ENCODE measurements around the gene SPON1. TPM values are rescaled to one million over a fixed set of nuclear protein-coding genes. Genes with fewer than 3 reads are reported as not detected.

The SPON1 gene
- total RNA-seq, 1 experiment from 2014 or later = 0.20 TPM

DNA sequence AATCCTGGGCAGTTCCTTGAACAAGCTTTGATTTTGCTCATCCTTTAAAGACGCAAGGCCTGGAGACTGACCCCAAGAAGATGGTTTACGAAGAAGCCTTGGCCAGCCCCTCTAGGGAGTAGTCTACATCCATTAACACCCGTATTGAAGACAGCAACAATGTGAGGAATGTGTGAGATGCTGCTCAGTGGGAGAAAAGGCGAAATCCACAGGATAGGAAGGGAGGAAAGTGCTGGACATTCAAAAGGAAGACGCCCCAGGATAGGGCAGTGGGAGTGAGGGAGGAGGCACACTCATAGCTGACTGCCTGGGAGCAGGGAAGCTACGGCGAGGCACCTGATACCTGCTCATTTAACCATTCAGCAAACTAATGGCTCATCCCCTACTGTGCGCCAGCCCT, 282.4 kb downstream of the SPON1 start:
- H2AFZ ChIP-seq (ENCODE audit: low read length) = no peak overlapping the region
- H3K4me3 Mint-ChIP-seq = no peak overlapping the region
- no peaks in the 10 kb centered on the region; a peak in 1 of 7 replicates for H3K36me3 Mint-ChIP-seq (ENCODE audit: insufficient read depth in 1 of 3, low read depth in 3 of 3)

More for the DNA sequence above, 282.4 kb downstream of the SPON1 start:
- no peak overlapping the region for H2BK5ac ChIP-seq (ENCODE audit: insufficient read length, low read length)
- no peak overlapping the region for H2BK20ac ChIP-seq (ENCODE audit: low read depth, low read length, poor library complexity, severe bottlenecking)
- Mint-ChIP-seq H3K27me3 (ENCODE audit: low read depth) (no peaks in the 10 kb centered on the region; the same call in 1 of the 2 replicates), H3K27ac (no peak overlapping the region; a peak in 1 of 7 replicates), H3K4me1 (peaks cover 22 to 24% of the 10 kb centered on the region in 2 experiments), H3K9me3 (no peaks in the 10 kb centered on the region)
- H2AK5ac ChIP-seq (ENCODE audit: insufficient read length, low read length) = no peak overlapping the region
- no peak overlapping the region for H2BK12ac ChIP-seq (ENCODE audit: insufficient read length, low read depth, low read length)
- no peak overlapping the region for H3K4ac ChIP-seq (ENCODE audit: low read depth, low read length)
- no peak overlapping the region for H3K23ac ChIP-seq (ENCODE audit: insufficient read length, low read depth, low read length)
- no peak overlapping the region for H3K4me2 ChIP-seq (ENCODE audit: insufficient read depth, insufficient read length, low read length)
- peaks cover 3% of the 10 kb centered on the region; the same call in 1 of the 2 replicates for H3K4me1 ChIP-seq (ENCODE audit: insufficient read depth, low read length)
- no peak overlapping the region for H3K56ac ChIP-seq (ENCODE audit: insufficient read length, low read depth, low read length)
- H4K20me1 ChIP-seq (ENCODE audit: control insufficient read depth, insufficient read depth, insufficient read length) = no peaks in the 10 kb centered on the region
- no peaks in the 10 kb centered on the region; the same call in 1 of the 2 replicates for H3K27me3 ChIP-seq (ENCODE audit: insufficient read depth, low read length)
- H3K27ac ChIP-seq (ENCODE audit: insufficient read length, low read depth, low read length) = no peak overlapping the region
- H3K9me3 ChIP-seq (ENCODE audit: control insufficient read depth, low read depth, low read length) = no peaks in the 10 kb centered on the region
- DNase-seq = no peak
- TF ChIP-seq, protein P1, sequence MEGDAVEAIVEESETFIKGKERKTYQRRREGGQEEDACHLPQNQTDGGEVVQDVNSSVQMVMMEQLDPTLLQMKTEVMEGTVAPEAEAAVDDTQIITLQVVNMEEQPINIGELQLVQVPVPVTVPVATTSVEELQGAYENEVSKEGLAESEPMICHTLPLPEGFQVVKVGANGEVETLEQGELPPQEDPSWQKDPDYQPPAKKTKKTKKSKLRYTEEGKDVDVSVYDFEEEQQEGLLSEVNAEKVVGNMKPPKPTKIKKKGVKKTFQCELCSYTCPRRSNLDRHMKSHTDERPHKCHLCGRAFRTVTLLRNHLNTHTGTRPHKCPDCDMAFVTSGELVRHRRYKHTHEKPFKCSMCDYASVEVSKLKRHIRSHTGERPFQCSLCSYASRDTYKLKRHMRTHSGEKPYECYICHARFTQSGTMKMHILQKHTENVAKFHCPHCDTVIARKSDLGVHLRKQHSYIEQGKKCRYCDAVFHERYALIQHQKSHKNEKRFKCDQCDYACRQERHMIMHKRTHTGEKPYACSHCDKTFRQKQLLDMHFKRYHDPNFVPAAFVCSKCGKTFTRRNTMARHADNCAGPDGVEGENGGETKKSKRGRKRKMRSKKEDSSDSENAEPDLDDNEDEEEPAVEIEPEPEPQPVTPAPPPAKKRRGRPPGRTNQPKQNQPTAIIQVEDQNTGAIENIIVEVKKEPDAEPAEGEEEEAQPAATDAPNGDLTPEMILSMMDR (conservative IDR thresholded peaks at IDR 0.05) = no peak
- H3K79me2 ChIP-seq (ENCODE audit: insufficient read depth, low read length) = no peaks in the 10 kb centered on the region
- H3K14ac ChIP-seq (ENCODE audit: insufficient read depth, low read length) = no peak overlapping the region
- H3K79me1 ChIP-seq (ENCODE audit: insufficient read depth, low read depth, low read length, poor library complexity, severe bottlenecking) = no peaks in the 10 kb centered on the region
- H2BK15ac ChIP-seq (ENCODE audit: low read depth, low read length) = no peak overlapping the region
- H4K5ac ChIP-seq (ENCODE audit: insufficient read length, low read depth, low read length) = no peak overlapping the region
- no peak overlapping the region for H4K91ac ChIP-seq (ENCODE audit: insufficient read length, low read depth, low read length)
- no peak overlapping the region for H2BK120ac ChIP-seq (ENCODE audit: low read depth, low read length, poor library complexity, severe bottlenecking)
- no CpG with 5 or more reads among the region's 8 CpGs for WGBS (ENCODE audit: extremely low coverage, insufficient read length, low lambda C conversion rate)
- no peak overlapping the region for H3K18ac ChIP-seq (ENCODE audit: insufficient read length, low read depth, low read length)
- peaks cover 3% of the 10 kb centered on the region for H3K23me2 ChIP-seq (ENCODE audit: insufficient read length, low read depth, low read length, poor library complexity, severe bottlenecking)
- H4K8ac ChIP-seq (replicated peaks; ENCODE audit: insufficient read length, low read depth, low read length) = no peak overlapping the region
- no peak overlapping the region for H3K9ac ChIP-seq (ENCODE audit: extremely low read depth, insufficient read length, low read length)
- H3T11ph ChIP-seq (ENCODE audit: low read length) = no peak overlapping the region

Measured in H9 (cell line).